ENCODE results near the gene CDH19. TPM values are rescaled to one million over a fixed set of nuclear protein-coding genes. Genes with fewer than 3 reads are reported as not detected.

The CDH19 gene
- total RNA-seq, 1 experiment from 2014 or later = not detected

- H3K27ac ChIP-seq (ENCODE audit: low read depth, low read length) = no peak overlapping the region
- H4K20me1 ChIP-seq (ENCODE audit: insufficient read depth) = no peaks in the 10 kb centered on the region
- H3K9me2 ChIP-seq (ENCODE audit: insufficient read depth) = no peaks in the 10 kb centered on the region
- H3K79me2 ChIP-seq (ENCODE audit: insufficient read depth, low read length) = no peaks in the 10 kb centered on the region
- DNase-seq (ENCODE audit: low read depth, low spot score) (no peak), ATAC-seq (no peak)
- no peak overlapping the region for H2AFZ ChIP-seq (ENCODE audit: low read depth, low read length, poor library complexity, severe bottlenecking)
- POLR2A ChIA-PET = no interaction called here
- intact Hi-C loops (cut with micrococcal nuclease) = no loop called here
- CTCF ChIA-PET = no interaction called here
- no peak overlapping the region for H3K4me2 ChIP-seq (ENCODE audit: low read length)
- no TSS peak for BruUV-seq (replicated peaks)
- no peaks in the 10 kb centered on the region for H3K4me1 ChIP-seq (ENCODE audit: control insufficient read depth in 1 of 2, insufficient read depth in 2 of 2, low read length in 2 of 2)
- H3K9me3 ChIP-seq (ENCODE audit: control insufficient read depth in 1 of 2, insufficient read depth in 1 of 2, low read depth in 1 of 2, low read length in 2 of 2) = peaks cover 12 to 16% of the 10 kb centered on the region in 2 experiments; a peak in 3 of 4 replicates
- H3K27me3 ChIP-seq (ENCODE audit: insufficient read depth, low read length) = no peaks in the 10 kb centered on the region
- TF ChIP-seq SIN3A (IDR thresholded peaks at IDR 0.05; ENCODE audit: low read depth) (no peak), TCF7L2 (IDR thresholded peaks at IDR 0.05; ENCODE audit: borderline replicate concordance, extremely low read depth, insufficient read depth, insufficient read length) (no peak), YY1 (IDR thresholded peaks at IDR 0.05; ENCODE audit: extremely low read depth, insufficient replicate concordance, low read depth, low read length) (no peak), SP1 (IDR thresholded peaks at IDR 0.05; ENCODE audit: low read depth) (no peak), MAX (IDR thresholded peaks at IDR 0.05) (no peak), RAD21 (IDR thresholded peaks at IDR 0.05; ENCODE audit: low read depth) (no peak), FOSL1 (IDR thresholded peaks at IDR 0.05; ENCODE audit: low read depth) (no peak), EZH2phosphoT487 (IDR thresholded peaks at IDR 0.05; ENCODE audit: borderline replicate concordance) (no peak), CBX3 (IDR thresholded peaks at IDR 0.05; ENCODE audit: low read depth) (no peak), ELF1 (IDR thresholded peaks at IDR 0.05; ENCODE audit: borderline replicate concordance, low read depth) (no peak), POLR2AphosphoS5 (IDR thresholded peaks at IDR 0.05; ENCODE audit: low read depth, low read length) (no peak), REST (IDR thresholded peaks at IDR 0.05; ENCODE audit: low read depth) (no peak), EGR1 (IDR thresholded peaks at IDR 0.05; ENCODE audit: low read depth) (no peak), CTCF (IDR thresholded peaks at IDR 0.05 in 2 of 3, conservative IDR thresholded peaks at IDR 0.05 in 1 of 3; ENCODE audit: borderline replicate concordance in 1 of 3, insufficient read depth in 1 of 3, low read depth in 2 of 3, low read length in 2 of 3) (no peak), EZH2 (IDR thresholded peaks at IDR 0.05) (no peak), ATF3 (IDR thresholded peaks at IDR 0.05) (no peak)
- no peak overlapping the region for H3K9ac ChIP-seq (ENCODE audit: low read length)
- H3K4me3 ChIP-seq (replicated peaks in 1 of 2; ENCODE audit: low read depth in 1 of 2, low read length in 2 of 2) = no peak overlapping the region
- RAD21 ChIA-PET (ENCODE audit: low non-redundant PET in 1 of 2, low total read pairs in 2 of 2, uncharacterized antibody in 2 of 2, unreplicated experiment in 2 of 2) = no interaction called here
- H3K36me3 ChIP-seq (ENCODE audit: control insufficient read depth in 1 of 2, insufficient read depth in 2 of 2, low read length in 2 of 2) = no peaks in the 10 kb centered on the region
These were observed 37.2 kb upstream of the CDH19 start for GRCh38 chr18:66641056-66641455.

Measured in HCT116 (cell line).